HEK293 (cell line): Measurements from ENCODE around the gene TAGLN.

Source experiments
- CTCF ChIP-seq: fragments of 450-650 bp; formaldehyde crosslinking; IDR thresholded peaks from 2 replicates; pipeline ENCODE4 v1.5.1; 2016; ENCODE audit warnings: missing biosample characterization, missing genetic modification characterization
- REST ChIP-seq: fragments of 450-650 bp; formaldehyde crosslinking; IDR thresholded peaks from 2 replicates; pipeline ENCODE4 v1.5.1; 2016; ENCODE audit warnings: missing biosample characterization, missing genetic modification characterization
- SALL2 ChIP-seq: fragments of 450-650 bp; formaldehyde crosslinking; IDR thresholded peaks from 2 replicates; pipeline ENCODE4 v1.5.0; 2017; ENCODE audit warnings: missing biosample characterization, mild to moderate bottlenecking, missing genetic modification characterization, borderline replicate concordance
- ZNF140 ChIP-seq: fragments of 450-650 bp; formaldehyde crosslinking; IDR thresholded peaks from 2 replicates; pipeline ENCODE4 v1.5.1; 2016; ENCODE audit warnings: missing biosample characterization, missing genetic modification characterization
- ZNF23 ChIP-seq: fragments of 450-650 bp; formaldehyde crosslinking; IDR thresholded peaks from 2 replicates; pipeline ENCODE4 v1.5.1; 2016; ENCODE audit warnings: missing biosample characterization, missing genetic modification characterization, borderline replicate concordance
- ZNF239 ChIP-seq: fragments of 450-650 bp; formaldehyde crosslinking; IDR thresholded peaks from 2 replicates; pipeline ENCODE4 v1.5.1; 2016; ENCODE audit warnings: missing biosample characterization, missing genetic modification characterization
- ZNF350 ChIP-seq: fragments of 450-650 bp; formaldehyde crosslinking; IDR thresholded peaks from 2 replicates; pipeline ENCODE4 v1.5.0; 2017; ENCODE audit warnings: missing biosample characterization, mild to moderate bottlenecking, missing genetic modification characterization
- ZNF529 ChIP-seq: fragments of 450-650 bp; formaldehyde crosslinking; IDR thresholded peaks from 2 replicates; pipeline ENCODE4 v1.5.1; 2017; ENCODE audit warnings: missing genetic modification characterization, missing biosample characterization; ENCODE audit not compliant: insufficient replicate concordance
- ZNF530 ChIP-seq: fragments of 450-650 bp; formaldehyde crosslinking; IDR thresholded peaks from 2 replicates; pipeline ENCODE4 v1.5.1; 2016; ENCODE audit warnings: low read depth, missing biosample characterization, missing genetic modification characterization
- ZNF629 ChIP-seq: fragments of 450-650 bp; formaldehyde crosslinking; IDR thresholded peaks from 2 replicates; pipeline ENCODE4 v1.5.1; 2017; ENCODE audit warnings: missing biosample characterization, missing genetic modification characterization
- ZNF768 ChIP-seq: fragments of 450-650 bp; formaldehyde crosslinking; IDR thresholded peaks from 2 replicates; pipeline ENCODE4 v1.5.1; 2018; ENCODE audit warnings: missing biosample characterization, mild to moderate bottlenecking, missing genetic modification characterization
- ZNF776 ChIP-seq: fragments of 450-650 bp; formaldehyde crosslinking; IDR thresholded peaks from 2 replicates; pipeline ENCODE4 v1.5.0; 2017; ENCODE audit warnings: missing biosample characterization, missing genetic modification characterization, borderline replicate concordance
- ZSCAN4 ChIP-seq: fragments of 450-650 bp; formaldehyde crosslinking; IDR thresholded peaks from 2 replicates; pipeline ENCODE4 v1.5.1; 2017; ENCODE audit warnings: missing biosample characterization, missing genetic modification characterization

- TF ChIP-seq CTCF (tag by site-specific recombination) (no peak), ZNF776 (tag by site-specific recombination) (no peak), ZNF350 (tag by site-specific recombination) (no peak), ZNF23 (tag by site-specific recombination) (no peak), ZNF768 (tag by site-specific recombination) (no peak), ZSCAN4 (tag by site-specific recombination) (no peak), REST (no peak), ZNF140 (tag by site-specific recombination) (no peak), SALL2 (tag by site-specific recombination) (no peak), ZNF530 (tag by site-specific recombination) (no peak), ZNF239 (tag by site-specific recombination) (no peak), ZNF629 (tag by site-specific recombination) (no peak), ZNF529 (no peak)
Measured at GRCh38 chr11:117202386-117203068, 3.4 kb downstream of the TAGLN start.
